ENCODE data around the gene ARHGAP6. TPM values are rescaled to one million over a fixed set of nuclear protein-coding genes. Genes with fewer than 3 reads are reported as not detected.
"Not testable (repeated sequence)": the region's sequence is repeated elsewhere in the genome, so short reads cannot be mapped to it uniquely, and the experiment has no call there.

Gene ARHGAP6
- total RNA-seq, 1 donor from 2014 or later: 12.0 TPM

- no peak for DNase-seq (ENCODE audit: low spot score)
These were observed 24.2 kb downstream of the ARHGAP6 start for GRCh38 chrX:11641349-11642065.

- no peak for DNase-seq (ENCODE audit: low spot score)
These were observed 25.6 kb downstream of the ARHGAP6 start for GRCh38 chrX:11640089-11640488.

GRCh38 chrX:11632732-11633131 lies 33.0 kb downstream of the ARHGAP6 start:
- no peak for DNase-seq (ENCODE audit: low spot score)

GRCh38 chrX:11629593-11630211 lies 36.0 kb downstream of the ARHGAP6 start:
- no peak for DNase-seq (ENCODE audit: low spot score)

- DNase-seq (ENCODE audit: low spot score): no peak
These were observed 37.3 kb downstream of the ARHGAP6 start for GRCh38 chrX:11628399-11628798.

- no peak for DNase-seq (ENCODE audit: low spot score)
These were observed 39.4 kb downstream of the ARHGAP6 start for GRCh38 chrX:11626351-11626750.

GRCh38 chrX:11619441-11619840 lies 46.3 kb downstream of the ARHGAP6 start:
- DNase-seq (ENCODE audit: low spot score): no peak

- not testable (repeated sequence) for DNase-seq (ENCODE audit: low spot score)
These were observed 51.5 kb downstream of the ARHGAP6 start for GRCh38 chrX:11614253-11614652.

GRCh38 chrX:11611965-11612364 lies 53.8 kb downstream of the ARHGAP6 start:
- DNase-seq (ENCODE audit: low spot score): no peak

- no peak for DNase-seq (ENCODE audit: low spot score)
These were observed 54.6 kb downstream of the ARHGAP6 start for GRCh38 chrX:11611161-11611560.

GRCh38 chrX:11609109-11609508 lies 56.6 kb downstream of the ARHGAP6 start:
- no peak for DNase-seq (ENCODE audit: low spot score)

- DNase-seq (ENCODE audit: low spot score): no peak
These were observed 59.3 kb downstream of the ARHGAP6 start for GRCh38 chrX:11606408-11606807.

- no peak for DNase-seq (ENCODE audit: low spot score)
These were observed 65.1 kb downstream of the ARHGAP6 start for GRCh38 chrX:11600578-11600977.

GRCh38 chrX:11597479-11597878 lies 68.2 kb downstream of the ARHGAP6 start:
- no peak for DNase-seq (ENCODE audit: low spot score)

- no peak for DNase-seq (ENCODE audit: low spot score)
These were observed 73.9 kb downstream of the ARHGAP6 start for GRCh38 chrX:11591723-11592346.

- no peak for DNase-seq (ENCODE audit: low spot score)
These were observed 76.1 kb downstream of the ARHGAP6 start for GRCh38 chrX:11589641-11590040.

- DNase-seq (ENCODE audit: low spot score): no peak
These were observed 77.6 kb downstream of the ARHGAP6 start for GRCh38 chrX:11588097-11588496.

- DNase-seq (ENCODE audit: low spot score): no peak
These were observed 80.5 kb downstream of the ARHGAP6 start for GRCh38 chrX:11585174-11585573.

GRCh38 chrX:11580789-11581188 lies 84.9 kb downstream of the ARHGAP6 start:
- no peak for DNase-seq (ENCODE audit: low spot score)

- no peak for DNase-seq (ENCODE audit: low spot score)
These were observed 85.8 kb downstream of the ARHGAP6 start for GRCh38 chrX:11579636-11580600.

GRCh38 chrX:11578301-11578700 lies 87.4 kb downstream of the ARHGAP6 start:
- not testable (repeated sequence) for DNase-seq (ENCODE audit: low spot score)

GRCh38 chrX:11577603-11578002 lies 88.1 kb downstream of the ARHGAP6 start:
- no peak for DNase-seq (ENCODE audit: low spot score)
